Fibroblast of skin of back (primary cell): ENCODE data around the gene CACNB3. TPM values are rescaled to one million over a fixed set of nuclear protein-coding genes. Genes with fewer than 3 reads are reported as not detected.

Experiments used
- DNase-seq: peaks from one replicate; pipeline ENCODE4 v3.0.0-alpha.2; 2013
- polyA plus RNA-seq, 2 experiments: library from polyadenylated mRNA; unstranded; fragments of 120-200 nt; gene quantifications; one replicate each; pipeline ENCODE4 v1.2.1, GENCODE V29; 2013; ENCODE audit not compliant: insufficient read length in 2 of 2

The CACNB3 gene
- 53.6 TPM for polyA plus RNA-seq (2013, experiment 1 of 2; ENCODE audit: insufficient read length)
- 42.1 TPM for polyA plus RNA-seq (2013, experiment 2 of 2; ENCODE audit: insufficient read length)

DNA sequence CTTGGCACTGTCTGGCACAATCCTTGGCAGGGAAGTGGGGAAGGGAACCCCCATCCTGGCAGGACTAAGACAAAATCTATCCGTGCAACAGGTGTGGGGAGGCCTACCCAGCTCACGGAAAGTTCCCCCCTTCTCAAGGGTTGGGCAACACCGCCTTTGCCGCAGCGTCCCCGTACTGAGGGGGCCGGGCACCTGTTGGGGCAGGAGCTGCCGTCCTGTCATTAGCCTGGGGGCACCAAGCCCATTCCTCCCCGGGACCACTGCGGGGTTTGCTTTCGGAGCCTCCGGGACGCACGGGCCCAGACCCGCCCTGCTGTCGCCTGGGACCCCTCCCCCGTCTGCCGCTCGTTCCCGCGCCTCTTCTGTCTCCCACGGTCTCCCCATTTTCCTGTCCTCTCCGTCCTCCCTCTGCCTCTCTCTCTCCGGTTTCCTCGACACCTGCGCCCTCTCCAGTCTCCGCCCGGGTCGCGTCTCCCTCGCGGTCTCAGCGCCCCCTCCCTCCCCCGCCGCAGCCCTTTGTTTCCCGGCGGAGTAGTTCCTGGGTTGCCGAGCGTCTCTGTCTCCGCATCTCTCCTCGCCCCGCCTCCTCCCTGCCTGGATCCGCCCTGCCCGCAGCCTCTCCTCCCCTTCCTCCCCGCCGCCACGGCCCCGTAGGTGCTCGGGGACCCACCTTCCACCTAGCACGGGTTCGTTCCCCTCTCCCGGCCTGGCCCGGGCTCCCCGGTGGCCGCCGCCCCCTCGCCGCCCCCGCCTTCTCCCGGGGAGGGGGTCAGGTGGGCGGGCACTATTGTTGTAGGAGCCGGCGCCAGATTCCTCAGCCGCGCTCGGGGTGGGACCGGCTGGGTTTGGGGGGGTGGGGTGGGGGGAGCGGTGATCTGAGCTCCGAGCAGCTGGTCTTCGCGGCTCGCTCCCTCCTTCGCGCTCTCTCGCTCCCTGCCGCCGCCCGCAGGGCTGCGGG, at the start of gene CACNB3:
TSS of gene CACNB3 (plus strand) at position 624 of the 958 bp plus-strand sequence. CDS start 434 bp downstream, outside the sequence.
- DNase-seq: peak; percentile 65

DNA sequence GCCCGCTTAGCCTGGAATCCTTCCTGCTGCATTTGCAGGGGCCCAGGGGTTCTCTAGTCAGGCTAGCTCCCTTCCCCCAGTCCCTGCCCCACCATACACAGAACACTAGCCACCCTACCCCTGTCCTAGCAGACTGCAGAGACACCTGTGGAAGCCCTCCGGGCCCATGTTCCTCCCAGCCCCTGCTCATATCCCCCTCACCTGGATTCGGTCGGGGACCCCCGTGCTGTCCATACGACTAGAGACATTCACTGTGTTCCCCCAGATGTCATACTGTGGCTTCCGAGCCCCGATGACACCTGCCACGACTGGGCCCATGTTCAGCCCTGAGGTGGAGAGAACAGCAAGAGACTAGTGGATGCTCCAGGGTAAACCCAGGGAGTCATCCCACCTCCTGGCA, 49.6 kb upstream of the CACNB3 start:
- no peak for DNase-seq

DNA sequence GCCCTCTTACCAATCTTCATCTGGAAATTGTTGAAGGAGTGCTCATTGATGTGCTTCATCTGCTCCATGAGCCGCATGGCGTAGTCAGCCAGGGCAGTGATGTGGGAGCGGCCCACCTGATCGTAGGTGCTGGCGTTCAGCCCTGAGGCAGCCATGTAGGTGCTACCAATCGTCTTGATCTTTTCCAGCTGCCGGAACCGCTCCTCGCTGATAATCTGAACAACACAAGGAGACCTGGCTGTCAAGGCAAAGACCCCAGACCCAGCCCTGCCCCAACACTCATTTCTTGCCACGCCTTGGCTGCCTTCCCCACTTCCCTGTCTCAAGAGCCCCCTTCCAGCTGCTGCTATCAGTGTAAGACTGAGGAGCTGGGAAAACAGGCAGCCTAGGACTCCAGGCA, 47.5 kb upstream of the CACNB3 start:
- no peak for DNase-seq

DNA sequence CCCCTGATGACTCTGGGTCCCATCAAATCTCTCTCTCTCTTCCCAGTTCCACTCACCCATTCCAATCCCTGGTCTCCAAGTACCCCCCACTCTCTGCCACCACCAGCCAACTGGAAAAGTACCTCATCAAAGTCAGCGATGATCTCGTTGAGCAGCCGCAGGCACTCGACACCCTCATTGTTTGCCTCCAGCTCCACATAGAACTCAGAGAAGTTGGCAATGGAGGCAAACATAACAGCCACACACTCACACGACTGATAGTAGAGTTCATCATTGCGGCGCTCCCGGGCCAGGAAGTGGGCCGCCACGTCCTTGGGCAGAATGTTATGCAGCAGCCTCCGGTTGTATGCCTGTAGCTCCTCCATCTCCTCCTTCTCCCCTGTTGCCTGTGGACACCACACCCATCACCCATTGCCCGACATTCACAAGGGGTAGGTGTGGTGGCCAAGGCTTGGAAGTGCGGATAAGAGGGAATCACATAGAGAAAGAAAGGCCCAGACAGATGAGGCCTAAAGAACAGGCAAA, 46.6 kb upstream of the CACNB3 start:
- no peak for DNase-seq

DNA sequence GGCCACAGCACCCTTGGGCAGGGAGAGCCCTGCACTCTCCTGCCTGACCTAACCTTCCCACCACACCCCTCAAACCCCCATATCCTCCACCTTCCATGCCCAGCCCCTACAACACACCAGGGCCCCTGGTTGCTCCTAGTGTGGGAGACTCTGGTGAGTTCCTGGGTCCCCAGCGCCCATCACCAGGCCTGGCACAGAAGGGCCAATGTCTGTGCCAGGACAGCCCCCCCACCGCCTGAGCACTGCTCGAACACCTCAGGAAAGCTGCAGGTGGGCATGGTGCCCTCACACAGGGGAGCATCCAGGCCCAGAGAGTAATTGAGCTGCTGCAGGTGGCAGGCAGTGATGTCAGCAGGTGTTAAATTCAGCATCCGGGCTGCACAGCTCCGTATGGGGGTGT, 44.6 kb upstream of the CACNB3 start:
- no peak for DNase-seq

DNA sequence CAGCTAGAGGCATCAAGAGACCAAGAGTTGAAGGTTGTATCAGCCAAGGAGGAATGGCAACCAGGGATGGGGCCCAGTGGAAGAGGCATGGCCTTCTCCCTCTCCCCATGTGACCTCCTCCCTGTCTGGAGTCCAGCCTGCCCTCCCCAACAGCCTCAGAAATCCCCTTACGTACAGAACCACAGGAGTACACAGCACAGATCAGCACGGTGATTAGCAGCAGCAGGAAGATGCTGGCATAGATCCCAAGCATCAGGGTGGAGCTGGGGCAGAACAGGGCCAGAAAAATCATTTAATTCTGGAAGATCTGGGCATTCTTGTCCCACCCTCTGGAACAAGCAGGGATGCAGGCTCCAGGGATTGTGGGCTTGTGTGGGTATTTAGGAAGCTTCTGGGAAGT, 43.8 kb upstream of the CACNB3 start:
- DNase-seq: no peak

DNA sequence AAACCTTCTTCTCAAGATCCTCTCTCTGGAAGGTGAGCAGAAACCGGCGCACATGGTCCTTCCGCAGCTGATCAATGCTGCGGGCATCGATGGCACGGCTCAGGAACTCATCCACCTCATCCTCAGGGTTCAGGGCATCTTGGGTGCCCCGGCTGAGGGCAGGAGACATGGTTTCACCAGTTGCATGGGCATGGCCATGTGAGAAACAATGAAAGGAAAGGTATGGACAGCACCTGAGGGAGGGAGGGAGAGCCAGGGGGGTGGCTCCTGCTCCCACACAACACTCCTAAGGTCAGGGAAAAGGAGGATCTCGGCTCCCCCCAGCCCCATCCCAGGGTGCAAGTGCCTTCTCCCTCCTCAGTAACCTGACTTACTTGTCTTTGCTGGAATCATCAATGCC, 43.0 kb upstream of the CACNB3 start:
- DNase-seq: no peak

DNA sequence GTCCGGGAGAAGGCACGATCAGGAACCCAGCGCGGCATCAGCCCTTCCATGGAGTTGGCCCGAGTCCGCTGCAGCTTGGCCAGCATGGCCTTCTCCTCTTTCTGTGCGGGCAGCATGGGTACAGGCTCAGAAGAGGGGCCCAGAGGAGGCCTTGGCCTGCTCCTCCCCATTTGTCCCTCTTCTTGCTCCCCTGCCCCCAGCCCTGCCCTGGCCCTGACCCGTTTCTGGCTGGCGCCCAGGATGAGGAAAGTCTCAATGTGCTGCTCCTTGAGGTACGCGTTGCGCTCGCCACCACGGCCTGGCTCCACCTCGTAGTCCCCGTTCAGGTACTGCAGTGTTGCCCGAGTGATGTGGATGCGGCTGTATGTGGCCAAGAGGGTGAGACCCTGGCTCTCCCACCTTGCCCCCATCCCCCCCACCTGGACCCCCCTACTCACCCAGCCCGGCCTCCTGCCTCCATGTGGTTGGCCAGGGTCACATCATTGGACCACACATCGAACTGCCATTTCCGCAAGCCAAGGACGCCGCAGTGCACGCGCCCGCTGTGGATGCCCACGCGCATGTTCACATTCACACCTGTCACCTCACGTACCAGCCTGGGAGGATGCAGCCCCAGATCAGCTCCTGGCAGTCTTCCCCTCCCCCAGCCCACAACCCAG, 42.2 kb upstream of the CACNB3 start:
- DNase-seq: no peak

DNA sequence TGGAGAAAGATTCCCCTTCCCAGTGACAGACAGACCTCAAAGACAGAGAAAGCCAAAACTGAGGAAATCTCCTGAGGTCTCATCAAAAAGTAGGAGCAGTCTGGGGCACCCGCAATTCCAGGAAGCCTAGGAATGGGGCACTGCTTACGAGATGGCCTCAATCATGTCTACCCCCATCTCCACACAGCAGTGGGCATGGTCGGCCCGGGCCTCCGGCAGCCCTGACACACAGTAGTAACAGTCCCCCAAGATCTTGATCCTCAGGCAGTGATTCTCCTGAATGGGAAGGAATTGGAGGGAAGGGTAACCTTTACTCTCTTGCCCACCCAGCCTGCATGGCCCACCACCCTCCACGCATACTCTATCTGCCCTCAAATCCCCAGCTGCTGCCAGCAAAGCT, 41.3 kb upstream of the CACNB3 start:
- DNase-seq: no peak

DNA sequence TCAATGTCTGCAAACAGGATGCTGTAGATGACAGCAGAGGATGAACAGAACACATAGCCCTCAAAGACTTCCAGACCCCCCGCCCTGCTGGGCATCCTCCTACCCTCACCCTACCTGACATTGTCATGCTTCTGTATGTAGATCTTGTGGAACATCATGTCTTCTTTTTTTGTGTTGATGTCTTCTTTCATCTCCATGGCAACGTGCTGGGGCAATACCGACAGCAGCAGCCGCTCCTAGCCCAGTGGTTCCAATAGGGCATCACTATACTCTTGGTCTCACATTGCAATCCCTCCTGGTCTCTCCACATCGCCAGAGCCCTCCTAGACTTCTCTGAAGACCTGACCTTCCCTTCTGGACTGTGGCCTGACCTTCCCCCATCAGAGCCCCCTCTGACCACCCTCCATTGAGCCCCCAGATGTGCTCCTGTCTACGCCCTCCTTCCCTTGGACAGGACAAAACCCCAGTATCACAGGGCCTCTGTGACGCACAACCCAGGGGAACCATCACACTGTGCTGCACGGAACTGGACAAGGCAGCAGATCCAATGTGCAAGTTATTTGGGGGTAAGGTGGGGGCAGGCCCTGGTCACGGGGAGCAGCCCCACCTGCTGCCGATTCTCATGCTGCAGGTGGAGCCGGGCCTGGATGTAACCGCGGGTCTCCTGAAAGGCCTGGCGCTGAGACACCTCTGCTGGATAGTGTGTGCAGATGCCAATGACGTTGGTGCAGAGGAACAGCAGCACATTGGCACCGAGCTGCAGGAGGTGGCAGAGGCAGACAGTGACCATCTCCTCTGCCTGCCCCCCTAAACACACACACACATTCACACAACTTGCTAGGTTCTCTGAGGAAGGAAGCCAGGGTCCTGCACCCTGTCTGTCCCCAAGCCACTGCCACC, 40.5 kb upstream of the CACNB3 start:
- DNase-seq: no peak

DNA sequence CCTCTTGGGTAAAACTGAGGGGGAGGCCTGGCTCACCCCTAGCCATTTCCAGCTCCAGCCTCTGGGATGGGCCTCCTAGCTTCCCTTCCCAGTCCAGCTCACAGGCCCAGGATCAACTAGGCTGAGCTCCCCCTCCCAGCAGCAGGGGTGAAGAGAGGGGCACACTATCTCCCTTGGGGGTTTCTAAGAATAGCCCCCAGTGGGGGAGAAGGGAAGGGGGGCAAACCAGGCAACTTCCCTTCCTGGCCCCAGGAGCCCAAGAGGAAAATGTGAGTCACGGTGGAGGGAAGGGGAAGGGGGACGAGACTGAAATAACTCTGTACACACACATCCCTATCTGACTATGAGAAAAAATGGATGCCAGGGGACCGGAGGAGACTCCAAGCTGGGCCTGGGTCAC, 38.4 kb upstream of the CACNB3 start:
- DNase-seq: peak; percentile 97

DNA sequence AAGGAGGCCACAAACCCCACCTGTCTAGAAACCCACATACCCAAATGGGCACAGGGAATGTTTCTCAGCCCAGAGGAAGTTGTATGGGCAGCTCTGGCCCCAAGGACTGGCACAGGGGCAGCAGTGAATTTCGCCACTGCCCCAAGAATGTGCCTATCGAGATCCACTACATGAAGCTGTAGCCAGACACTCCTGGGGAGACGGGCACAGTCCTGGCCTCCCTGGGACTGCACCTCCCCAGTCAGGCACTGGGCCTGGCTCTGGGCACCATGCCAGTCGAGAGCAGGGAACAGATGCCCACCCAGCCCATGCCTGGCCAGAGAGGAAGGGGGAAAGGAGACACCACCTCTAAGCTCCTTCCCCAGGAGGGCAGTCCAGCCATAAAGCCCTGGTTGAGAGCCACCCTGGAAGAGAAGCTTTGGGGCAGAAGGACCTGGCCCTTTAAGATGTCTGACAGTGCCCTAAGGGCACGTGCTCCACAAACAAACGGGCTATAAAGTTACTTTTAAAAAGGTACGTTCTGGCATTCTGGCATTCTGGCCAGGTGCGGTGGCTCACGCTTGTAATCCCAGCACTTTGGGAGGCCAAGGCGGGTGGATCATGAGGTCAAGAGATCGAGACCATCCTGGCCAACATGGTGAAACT, 37.8 kb upstream of the CACNB3 start:
- no peak for DNase-seq

DNA sequence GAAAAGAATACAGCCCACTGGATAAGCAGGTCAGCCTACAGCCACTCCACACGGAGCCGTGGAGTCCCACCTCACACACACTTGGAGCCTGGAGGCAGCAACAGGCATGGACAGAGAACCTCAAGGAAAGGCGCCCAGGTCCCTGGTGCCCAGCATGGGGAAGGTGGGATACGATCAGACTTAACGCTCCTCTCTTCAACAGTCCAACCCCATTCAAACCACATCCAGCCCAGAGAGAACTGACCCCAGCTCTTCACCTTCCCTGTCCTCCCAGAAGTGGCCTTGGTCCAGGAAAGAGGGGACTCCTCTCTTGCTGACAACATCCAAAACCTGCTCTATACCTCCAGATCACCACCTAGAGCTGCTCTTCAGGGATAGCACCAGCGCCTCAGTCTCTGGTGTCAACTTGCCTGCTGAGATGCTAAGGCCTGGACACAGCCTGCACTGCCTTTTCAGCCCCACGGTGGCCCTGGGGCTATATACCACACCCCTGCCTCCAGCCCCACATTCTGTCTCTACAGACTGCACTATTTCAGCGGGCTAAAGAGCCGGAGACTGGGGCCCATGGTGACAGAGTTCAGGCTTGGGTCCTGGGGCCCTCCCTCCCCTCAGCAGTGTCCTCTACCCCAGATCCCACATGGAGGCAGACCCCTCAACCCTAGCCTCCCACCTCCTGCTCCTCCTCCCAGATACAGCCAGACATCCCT, 36.4 kb upstream of the CACNB3 start:
- DNase-seq: no peak

DNA sequence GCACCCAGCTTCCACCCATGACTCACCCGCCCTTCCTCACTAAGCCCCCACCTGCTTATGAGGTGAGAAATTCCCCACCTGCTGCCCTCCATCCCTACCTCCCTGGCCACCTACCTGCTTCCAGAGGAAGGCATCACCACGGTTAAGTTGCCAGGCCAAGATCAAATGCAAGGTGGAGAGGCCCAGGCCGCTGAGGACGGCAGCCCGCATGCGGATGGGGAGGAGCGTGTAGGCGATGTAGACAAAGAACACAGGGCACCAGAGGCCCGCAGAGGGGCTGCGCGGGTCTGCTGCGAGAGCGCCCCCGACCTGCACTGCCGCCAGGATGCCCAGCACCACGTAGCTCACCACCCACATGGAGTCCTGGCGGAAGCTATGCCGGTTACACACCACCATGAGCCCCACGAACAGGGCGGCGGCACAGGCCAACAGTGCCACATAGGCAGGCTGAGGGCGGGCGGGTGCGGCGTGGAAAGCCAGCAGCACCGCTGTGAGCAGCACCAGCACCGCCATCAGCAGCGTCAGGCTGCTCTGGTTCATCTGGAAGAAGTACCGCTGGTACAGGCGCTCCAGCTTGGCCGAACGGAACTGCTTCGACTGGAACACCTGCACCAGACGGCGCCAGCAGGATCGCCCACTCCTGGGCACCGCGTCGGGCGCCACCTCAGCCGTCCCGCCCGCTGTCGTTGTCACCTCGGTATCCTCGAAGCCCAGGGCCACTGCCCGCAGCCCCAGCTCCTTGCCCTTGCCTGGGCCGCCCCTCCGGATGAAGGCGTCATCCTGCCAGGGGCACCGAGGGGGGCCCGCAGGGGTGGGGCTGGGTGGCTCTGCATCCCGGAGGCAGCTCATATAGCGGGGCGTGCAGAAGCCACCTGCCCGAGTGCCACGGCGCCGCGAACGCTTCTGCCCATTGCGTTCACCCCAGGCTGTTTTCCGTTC, 35.6 kb upstream of the CACNB3 start:
- no peak for DNase-seq

DNA sequence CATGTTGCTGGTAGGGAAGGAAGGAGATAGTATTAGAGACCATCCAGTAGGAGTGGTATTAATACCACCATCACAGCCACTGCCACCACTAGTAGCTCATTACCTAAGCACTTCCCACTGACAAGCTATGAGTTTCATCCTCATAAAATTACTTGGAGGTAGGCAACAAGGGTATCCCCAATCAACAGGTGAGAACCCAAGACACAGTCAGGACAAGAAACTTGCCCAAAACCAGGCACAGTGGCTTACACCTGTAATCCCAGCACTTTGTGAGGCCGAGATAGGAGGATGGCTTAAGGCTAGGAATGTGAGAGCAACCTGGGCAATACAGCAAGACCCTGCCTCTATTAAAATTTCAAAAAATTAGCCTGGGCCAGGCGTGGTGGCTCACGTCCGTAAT, 34.9 kb upstream of the CACNB3 start:
- DNase-seq: no peak

DNA sequence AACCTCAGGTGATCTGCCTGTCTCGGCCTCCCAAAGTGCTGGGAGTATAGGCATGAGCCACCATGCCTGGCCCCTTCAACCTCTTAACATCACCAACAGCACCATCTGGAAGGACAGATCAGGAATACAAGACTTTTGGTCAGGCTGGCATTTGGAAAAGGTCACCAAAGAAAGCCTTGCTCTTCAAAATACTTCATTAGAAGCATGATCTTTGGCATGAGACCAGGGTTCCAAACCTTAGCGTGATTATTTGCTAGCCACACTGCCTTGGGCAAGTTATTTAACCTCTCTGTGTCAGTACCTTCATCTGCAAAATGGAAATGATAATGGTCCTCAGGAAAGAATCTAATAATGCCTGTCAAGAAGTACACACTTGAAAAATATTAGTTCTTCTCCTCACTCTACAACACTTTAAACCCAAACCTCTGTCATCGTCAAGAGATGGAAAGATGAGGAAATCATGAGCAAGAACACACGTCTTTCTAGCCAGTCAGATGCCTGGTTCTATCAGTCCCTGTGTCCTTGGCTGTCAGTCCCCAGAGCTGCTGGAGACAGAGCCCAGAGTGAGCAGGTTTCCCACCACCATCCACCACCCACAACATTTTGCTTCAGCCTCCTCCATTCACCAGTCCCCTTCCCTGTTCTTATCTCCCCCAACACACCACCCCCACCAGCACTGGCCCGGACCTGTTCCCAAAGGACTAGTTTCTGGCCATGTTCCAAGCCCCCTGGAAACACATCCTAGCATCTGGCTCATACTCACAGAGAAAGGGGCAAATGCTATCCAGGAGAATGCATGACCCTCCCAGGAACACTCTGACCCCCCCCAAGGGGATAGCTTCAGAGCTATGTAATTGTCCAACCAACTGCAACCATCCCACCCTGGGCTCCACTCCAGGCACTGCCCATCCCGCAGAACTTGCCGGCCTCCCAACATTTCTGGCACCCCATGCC, 31.4 kb upstream of the CACNB3 start:
- DNase-seq: peak; percentile 14

DNA sequence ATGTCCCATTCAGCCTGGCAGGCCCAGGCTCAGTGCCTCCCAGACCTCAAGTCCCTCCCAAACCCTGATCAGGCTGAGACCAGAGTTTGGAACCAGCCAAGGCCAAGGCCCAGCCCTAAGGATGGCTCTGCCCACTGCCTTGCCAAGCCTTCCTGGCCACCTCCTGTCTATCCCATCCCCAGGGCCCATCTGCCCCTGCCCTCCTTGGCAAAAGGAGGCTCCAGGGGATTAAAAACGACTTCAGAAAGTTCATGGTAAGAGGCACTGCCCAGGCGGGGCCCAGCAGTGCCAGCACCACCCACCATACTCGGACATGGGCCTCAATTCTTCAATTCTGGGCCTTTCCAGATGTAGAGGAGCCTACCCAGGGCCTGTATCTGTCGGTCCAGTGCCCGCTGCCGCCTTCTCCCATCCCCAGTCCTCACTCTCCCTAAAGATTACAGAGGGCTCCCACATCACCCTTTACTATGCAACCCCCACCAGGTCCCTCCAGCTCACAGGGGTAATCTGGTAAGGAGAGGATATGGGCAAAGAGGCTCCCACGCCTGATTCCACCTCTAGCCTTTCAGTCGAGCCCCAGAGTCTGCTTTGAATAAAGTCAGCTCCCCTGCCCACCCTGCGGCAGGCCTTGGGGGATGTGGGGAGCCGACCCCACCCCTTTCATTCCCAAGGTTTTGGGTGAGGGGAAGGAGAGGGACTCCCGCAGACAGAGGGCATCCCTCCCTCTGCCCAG, 30.3 kb upstream of the CACNB3 start:
- no peak for DNase-seq

DNA sequence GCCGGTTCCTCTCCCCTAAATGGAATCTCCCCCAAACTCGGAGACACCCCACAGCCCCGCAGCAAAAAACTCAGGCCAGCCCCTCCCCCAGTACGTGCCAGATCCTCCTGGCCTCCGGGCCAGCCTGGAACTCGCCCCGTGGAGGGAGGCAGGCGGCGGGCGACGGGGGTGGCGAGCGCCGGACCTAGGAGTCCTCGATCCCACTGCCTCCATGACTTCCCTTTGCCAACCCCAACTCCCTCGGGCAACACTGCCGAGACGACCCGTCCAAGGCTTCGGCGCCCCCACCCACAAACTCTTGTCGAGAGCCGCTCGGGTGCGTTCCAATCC, 29.8 kb upstream of the CACNB3 start:
- no peak for DNase-seq
